ENCODE results near the gene SLC15A2. TPM values are rescaled to one million over a fixed set of nuclear protein-coding genes. Genes with fewer than 3 reads are reported as not detected.

SLC15A2 gene
- total RNA-seq, 2 donors from 2014 or later: 0.73 to 2.1 TPM

- Histone ChIP-seq H3K9me3 (ENCODE audit: control insufficient read depth, low read length) (no peaks in the 10 kb centered on the region), H3K9ac (ENCODE audit: extremely low read depth, low read length, poor library complexity, severe bottlenecking) (no peak overlapping the region), H3K4me3 (ENCODE audit: low read length) (no peak overlapping the region), H3K27me3 (ENCODE audit: control insufficient read depth, insufficient read depth, low read length, poor library complexity, severe bottlenecking) (no peaks in the 10 kb centered on the region), H3K27ac (ENCODE audit: low read depth, low read length) (no peak overlapping the region), H3K4me1 (ENCODE audit: control insufficient read depth, insufficient read depth, low read length) (peaks cover 11% of the 10 kb centered on the region), H3K36me3 (ENCODE audit: control insufficient read depth, insufficient read depth, low read length) (no peaks in the 10 kb centered on the region)
- DNase-seq: no peak
- H3K27ac Mint-ChIP-seq: no peak overlapping the region
- no peak for TF ChIP-seq CTCF (conservative IDR thresholded peaks at IDR 0.05)
- peaks cover 2% of the 10 kb centered on the region for H3K27me3 Mint-ChIP-seq (ENCODE audit: insufficient read depth)
- 86 to 95% methylated on average over 1 to 3 of the region's 3 CpGs for WGBS, 2 experiments (ENCODE audit: insufficient coverage in 1 of 2, insufficient read length in 1 of 2)
- no peak overlapping the region for H3K4me3 Mint-ChIP-seq
- peaks cover 2% of the 10 kb centered on the region for H3K36me3 Mint-ChIP-seq (ENCODE audit: low read depth)
- H3K9me3 Mint-ChIP-seq: peaks cover under 1% of the 10 kb centered on the region
- H3K4me1 Mint-ChIP-seq: peaks cover 14% of the 10 kb centered on the region
These were observed 3.1 kb downstream of the SLC15A2 start for GRCh38 chr3:121897296-121897695.

GRCh38 chr3:121913305-121913990 lies 19.2 kb downstream of the SLC15A2 start:
- Histone ChIP-seq H3K4me1 (ENCODE audit: control insufficient read depth, insufficient read depth, low read length) (no peaks in the 10 kb centered on the region), H3K9ac (ENCODE audit: extremely low read depth, low read length, poor library complexity, severe bottlenecking) (no peak overlapping the region), H3K27ac (ENCODE audit: low read depth, low read length) (no peak overlapping the region), H3K9me3 (ENCODE audit: control insufficient read depth, low read length) (peaks cover 2% of the 10 kb centered on the region), H3K27me3 (ENCODE audit: control insufficient read depth, insufficient read depth, low read length, poor library complexity, severe bottlenecking) (no peaks in the 10 kb centered on the region), H3K4me3 (ENCODE audit: low read length) (no peak overlapping the region), H3K36me3 (ENCODE audit: control insufficient read depth, insufficient read depth, low read length) (no peaks in the 10 kb centered on the region)
- no peak overlapping the region for H3K27ac Mint-ChIP-seq
- no peak for TF ChIP-seq CTCF (conservative IDR thresholded peaks at IDR 0.05)
- H3K4me1 Mint-ChIP-seq: peaks cover 13% of the 10 kb centered on the region
- no peak overlapping the region for H3K4me3 Mint-ChIP-seq
- DNase-seq: no peak
- H3K9me3 Mint-ChIP-seq: peaks cover 10% of the 10 kb centered on the region
- 88% methylated on average over 1 of the region's 2 CpGs; no CpG with 5 or more reads in 1 of the 2 experiments for WGBS, 2 experiments (ENCODE audit: insufficient coverage in 1 of 2, insufficient read length in 1 of 2)
- H3K36me3 Mint-ChIP-seq (ENCODE audit: low read depth): peaks cover 2% of the 10 kb centered on the region
- no peaks in the 10 kb centered on the region for H3K27me3 Mint-ChIP-seq (ENCODE audit: insufficient read depth)

- peak; percentile 55 for DNase-seq
- no peak overlapping the region for H3K4me3 ChIP-seq (ENCODE audit: low read length)
- H3K27me3 Mint-ChIP-seq (ENCODE audit: insufficient read depth): no peaks in the 10 kb centered on the region
- no peak for TF ChIP-seq CTCF (conservative IDR thresholded peaks at IDR 0.05)
- no peaks in the 10 kb centered on the region for H3K9me3 ChIP-seq (ENCODE audit: control insufficient read depth, low read length)
- no peaks in the 10 kb centered on the region for H3K36me3 ChIP-seq (ENCODE audit: control insufficient read depth, insufficient read depth, low read length)
- no peak overlapping the region for H3K9ac ChIP-seq (ENCODE audit: extremely low read depth, low read length, poor library complexity, severe bottlenecking)
- H3K27ac Mint-ChIP-seq: no peak overlapping the region
- H3K36me3 Mint-ChIP-seq (ENCODE audit: low read depth): no peaks in the 10 kb centered on the region
- H3K4me1 Mint-ChIP-seq: peaks cover 20% of the 10 kb centered on the region
- H3K4me3 Mint-ChIP-seq: no peak overlapping the region
- H3K9me3 Mint-ChIP-seq: peaks cover 2% of the 10 kb centered on the region
- no peaks in the 10 kb centered on the region for H3K27me3 ChIP-seq (ENCODE audit: control insufficient read depth, insufficient read depth, low read length, poor library complexity, severe bottlenecking)
- H3K27ac ChIP-seq (ENCODE audit: low read depth, low read length): no peak overlapping the region
- WGBS, 2 experiments (ENCODE audit: insufficient coverage in 1 of 2, insufficient read length in 1 of 2): 84 to 85% methylated on average over 1 to 10 of the region's 12 CpGs
- H3K4me1 ChIP-seq (ENCODE audit: control insufficient read depth, insufficient read depth, low read length): no peaks in the 10 kb centered on the region
These were observed 20.1 kb downstream of the SLC15A2 start for GRCh38 chr3:121914081-121914998.

All from endodermal cell (in vitro differentiated cells).